Islet of Langerhans (tissue), 1 donor: Measurements from ENCODE around the gene SCAF8.

ENCODE experiments used
- FAIRE-seq: peaks from one replicate; lab custom pipeline; 2011; peaks lifted over from hg19 to GRCh38; lab: Jason Lieb, UNC

Gene SCAF8

DNA sequence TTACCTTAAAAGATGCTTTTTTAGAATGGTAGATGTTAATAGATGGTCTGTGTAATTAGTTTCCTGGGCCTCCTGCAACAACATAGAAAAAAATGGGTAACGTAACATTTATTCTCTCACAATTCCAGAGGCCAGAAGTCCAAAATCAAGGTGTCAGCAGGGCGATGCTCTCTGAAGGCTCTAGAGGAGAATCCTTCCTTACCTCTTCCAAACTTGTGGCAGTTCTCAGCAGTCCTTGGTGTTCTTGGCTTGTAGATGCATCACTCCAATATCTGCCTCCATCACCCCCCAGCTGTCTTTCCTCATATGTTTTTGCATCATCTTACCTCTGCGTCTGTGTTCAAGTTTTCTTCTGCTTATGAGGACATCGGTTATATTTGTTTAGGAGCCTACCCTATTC lies 107.9 kb downstream of the SCAF8 start:
- no peak for FAIRE-seq

GRCh38 chr6:154842833-154843232 lies 109.6 kb downstream of the SCAF8 start:
- FAIRE-seq: peak; percentile 87

DNA sequence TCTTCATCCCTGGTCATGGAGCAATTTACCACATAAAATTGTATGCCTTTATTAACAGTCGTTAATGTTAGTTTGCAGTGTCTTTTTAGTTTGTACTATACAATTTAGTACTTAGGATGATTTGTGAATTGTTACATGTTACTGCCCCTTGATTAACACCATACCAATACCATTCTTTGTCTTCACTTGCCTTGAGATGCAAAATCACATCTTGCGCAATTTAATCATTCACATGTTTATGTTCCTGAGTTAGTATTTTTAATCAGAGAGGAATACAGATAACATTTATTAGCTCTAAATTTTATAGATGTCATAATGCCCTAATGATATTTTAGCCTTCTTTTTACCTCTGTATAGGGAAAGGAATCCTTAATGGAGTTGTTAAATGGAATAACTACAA lies 114.1 kb downstream of the SCAF8 start:
- no peak for FAIRE-seq

DNA sequence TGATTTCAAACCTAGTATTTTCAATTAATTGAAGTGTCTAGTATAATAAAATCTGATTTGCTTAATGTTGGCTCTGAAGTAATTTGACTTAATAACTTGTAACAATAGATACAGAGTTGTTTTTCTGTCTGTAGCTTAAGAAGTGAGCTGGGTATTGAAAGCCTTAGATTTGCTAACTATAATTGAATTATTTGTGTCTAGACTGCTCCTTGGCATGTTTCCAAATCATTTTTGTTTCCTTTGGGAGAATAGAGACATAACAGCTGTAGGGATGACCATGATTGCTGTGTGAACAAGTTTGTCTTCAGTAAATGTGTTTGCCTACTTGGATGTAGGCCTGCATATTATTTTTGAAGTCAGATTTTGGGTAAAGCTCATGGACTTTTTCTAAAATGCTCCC lies 115.4 kb downstream of the SCAF8 start:
- FAIRE-seq: peak; percentile 75

DNA sequence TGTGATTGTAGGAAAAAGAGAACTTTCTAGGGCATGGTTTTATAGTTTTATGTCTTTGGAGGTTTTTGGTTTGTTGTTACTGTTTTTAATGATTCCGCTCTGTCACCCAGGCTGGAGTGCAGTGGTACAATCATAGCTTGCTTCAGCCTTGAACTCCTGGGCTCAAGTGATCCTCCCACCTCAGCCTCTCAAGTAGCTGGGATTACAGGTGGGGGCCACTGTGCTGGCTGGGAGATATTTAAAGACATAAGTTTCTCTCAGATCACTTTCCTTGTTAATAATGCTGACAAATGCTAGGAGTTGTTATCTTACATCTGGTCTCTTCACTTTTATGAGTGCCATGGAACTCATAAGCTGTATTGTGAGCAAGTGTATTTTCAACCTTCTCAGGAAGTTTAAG lies 116.3 kb downstream of the SCAF8 start:
- FAIRE-seq: no peak

DNA sequence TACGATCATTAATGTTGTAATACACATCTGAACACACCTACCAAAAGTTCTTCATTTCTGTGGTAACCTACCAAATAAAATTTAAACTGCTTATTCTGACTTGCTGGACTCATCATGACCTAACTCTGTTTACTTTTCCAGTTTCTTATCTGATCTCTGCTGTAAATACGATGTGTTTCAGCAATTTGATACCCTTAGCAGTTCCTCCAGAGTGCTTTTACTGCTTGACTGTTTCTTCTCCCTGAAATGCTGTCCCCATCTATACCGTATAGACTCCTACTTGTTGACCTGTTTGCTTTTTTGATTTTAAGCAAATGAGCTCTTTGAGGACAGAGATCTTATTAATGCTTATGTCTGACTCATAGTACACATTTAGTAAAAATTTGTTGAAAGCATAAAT lies 119.5 kb downstream of the SCAF8 start:
- FAIRE-seq: peak; percentile 81

- FAIRE-seq: no peak
Measured at GRCh38 chr6:154857529-154857928, 124.3 kb downstream of the SCAF8 start.

- FAIRE-seq: peak; percentile 62
Measured at GRCh38 chr6:154861825-154862224, 128.6 kb downstream of the SCAF8 start.

DNA sequence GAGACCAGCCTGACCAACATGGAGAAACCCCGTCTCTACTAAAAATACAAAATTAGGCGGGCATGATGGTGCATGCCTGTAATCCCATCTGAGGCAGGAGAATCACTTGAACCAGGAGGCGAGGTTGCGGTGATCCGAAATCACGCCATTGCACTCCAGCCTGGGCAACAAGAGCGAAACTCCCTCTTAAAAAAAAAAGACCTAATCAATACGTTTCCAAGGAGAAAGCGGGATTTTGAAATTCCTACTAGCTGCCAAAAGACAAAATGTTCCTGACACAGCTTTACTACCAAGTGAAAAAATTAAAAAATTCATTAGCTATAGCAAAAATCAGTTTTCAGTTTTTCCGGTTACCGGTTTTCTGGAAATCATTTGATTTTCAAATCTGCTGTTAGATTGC lies 129.3 kb downstream of the SCAF8 start:
- no peak for FAIRE-seq

DNA sequence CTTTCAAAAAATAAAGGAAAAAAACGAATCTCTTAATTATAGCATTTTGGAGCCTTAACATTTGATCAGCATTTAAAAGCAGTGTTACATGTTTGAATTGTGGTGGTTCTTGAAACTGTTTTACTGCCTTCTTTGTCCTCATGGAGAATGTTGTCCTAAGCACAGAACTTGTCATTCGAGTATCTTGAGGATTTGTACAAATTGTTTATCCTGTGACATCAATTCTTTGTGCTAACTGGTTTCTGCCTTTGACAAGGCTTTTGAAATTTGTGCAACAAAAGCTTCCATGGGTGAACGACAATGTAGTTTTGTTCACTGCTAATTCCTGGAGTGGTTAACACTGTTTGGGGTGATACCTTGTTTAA lies 130.8 kb downstream of the SCAF8 start:
- FAIRE-seq: no peak

- FAIRE-seq: no peak
Measured at GRCh38 chr6:154865291-154865690, 132.1 kb downstream of the SCAF8 start.

DNA sequence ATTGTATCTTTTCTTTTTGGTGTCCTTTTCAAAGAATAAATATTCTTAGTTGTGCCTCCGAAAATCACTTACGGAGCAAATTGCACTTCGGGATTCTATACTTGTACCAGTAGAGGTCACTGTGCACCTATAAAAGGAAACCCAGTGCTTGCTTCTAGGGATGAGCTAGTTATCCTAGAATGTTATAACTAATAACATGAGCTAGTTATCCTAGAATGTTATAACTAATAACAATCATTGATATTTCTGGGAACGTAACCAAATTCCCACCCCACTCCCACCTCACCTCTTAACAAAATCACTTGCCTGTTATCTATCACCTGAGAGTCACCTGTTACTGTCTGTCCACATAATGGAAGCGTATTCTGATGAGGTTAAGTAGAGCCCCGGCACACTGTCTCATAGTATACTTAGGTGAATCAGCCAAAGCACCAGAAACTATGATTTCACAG lies 135.0 kb downstream of the SCAF8 start:
- FAIRE-seq: peak; percentile 100

DNA sequence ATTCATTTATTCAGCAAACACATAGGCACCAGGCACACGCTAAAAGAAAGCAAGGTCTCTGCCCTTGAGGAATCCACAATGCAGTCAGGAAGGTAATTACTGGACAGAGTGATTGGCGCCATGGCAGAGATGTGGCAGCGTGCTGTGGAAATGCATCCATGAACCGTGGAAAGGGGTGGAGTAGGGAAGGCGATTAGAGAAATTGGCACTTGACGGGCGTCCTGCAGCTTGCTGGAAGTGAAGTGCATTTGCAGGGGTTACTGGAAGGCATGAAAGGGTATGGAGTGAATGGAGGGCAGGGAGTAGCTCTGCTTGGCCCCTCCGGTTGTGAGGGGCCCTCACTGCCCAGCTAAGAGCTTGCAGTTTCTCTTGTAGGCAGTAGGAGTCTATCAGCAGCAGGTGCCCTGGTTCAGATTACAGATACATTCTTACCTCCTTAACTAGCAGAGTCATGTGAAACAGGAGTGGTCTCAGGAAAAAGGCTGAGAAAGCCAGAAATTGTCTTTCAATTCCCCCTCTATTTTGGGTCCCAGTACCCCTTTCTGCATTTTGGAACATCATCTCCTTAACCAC lies 139.4 kb downstream of the SCAF8 start:
- FAIRE-seq: no peak

GRCh38 chr6:154873546-154873945 lies 140.3 kb downstream of the SCAF8 start:
- FAIRE-seq: no peak

DNA sequence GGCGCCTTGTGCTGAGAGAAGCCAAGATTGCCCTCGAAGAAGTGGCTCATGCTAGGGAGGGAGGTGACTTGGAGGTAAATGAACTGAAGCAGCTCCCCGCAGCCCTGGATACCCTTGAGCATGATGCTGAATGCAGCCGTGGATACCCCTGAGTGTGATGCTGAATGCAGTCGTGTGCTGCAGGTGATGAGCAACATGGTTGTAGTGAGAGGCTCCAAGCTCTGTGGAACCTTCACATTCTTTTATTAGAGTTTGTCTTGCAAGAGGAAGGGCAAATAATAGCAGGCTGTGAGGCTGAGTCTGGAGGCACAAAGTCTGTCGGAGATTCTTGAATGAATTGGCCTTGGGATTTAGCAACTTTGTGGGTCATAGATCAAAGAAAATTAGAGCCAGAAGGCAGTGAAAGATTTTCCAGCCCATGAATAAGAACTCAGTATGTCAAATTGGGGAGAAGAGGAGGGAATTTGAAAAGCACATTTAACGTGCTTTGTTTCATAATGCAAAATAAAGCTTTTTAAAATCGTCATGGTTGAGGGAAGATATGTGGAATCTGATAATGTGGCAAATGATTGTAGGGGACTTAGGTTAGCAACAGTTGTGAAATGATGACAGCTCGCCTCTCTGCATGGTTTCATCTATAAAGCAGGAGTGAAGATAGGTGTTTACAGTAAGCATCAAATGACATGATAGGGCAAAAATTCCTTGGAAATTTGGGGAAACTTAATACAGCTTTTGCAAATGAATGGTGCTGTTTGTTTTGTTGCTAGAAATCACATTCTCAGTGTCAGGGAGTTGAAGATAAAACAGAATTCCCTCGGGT lies 141.8 kb downstream of the SCAF8 start:
- no peak for FAIRE-seq

DNA sequence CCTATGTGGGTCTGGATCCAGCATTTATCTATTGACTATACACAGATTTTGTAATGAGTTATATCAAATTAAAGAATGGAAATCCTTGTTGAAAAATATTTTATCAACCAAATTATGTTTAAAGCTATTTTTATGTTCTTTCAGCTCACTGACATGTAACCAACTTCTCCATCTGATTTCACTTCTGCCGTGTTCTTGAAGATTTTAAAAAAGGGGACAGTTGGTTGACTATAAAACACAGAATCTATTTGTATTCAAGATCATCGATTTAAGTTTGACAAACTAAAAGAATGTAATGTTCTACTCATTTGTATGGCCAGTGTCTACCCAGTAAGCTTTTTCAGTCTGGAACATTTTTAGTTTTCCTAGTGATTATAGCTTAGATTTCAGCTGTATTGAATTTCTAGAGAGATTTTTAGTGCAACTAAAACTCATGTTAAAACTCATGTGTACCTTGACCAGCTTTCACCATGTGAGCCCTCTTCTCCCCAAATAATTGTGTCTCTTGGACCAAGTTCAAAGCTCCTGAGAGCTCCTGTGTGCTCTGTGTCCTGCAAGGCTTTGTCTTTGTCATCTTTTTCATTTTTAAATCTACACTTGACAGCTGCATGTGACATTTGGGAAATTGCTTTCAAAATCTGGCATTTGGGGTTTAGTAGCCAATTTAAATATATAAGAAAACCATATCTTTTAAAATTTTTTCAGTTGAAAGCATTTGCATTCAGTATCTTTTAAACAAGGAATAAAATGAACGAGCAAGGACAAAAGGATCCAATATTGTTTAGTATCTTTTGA lies 143.5 kb downstream of the SCAF8 start:
- no peak for FAIRE-seq

GRCh38 chr6:154878871-154879491 lies 145.8 kb downstream of the SCAF8 start:
- no peak for FAIRE-seq

DNA sequence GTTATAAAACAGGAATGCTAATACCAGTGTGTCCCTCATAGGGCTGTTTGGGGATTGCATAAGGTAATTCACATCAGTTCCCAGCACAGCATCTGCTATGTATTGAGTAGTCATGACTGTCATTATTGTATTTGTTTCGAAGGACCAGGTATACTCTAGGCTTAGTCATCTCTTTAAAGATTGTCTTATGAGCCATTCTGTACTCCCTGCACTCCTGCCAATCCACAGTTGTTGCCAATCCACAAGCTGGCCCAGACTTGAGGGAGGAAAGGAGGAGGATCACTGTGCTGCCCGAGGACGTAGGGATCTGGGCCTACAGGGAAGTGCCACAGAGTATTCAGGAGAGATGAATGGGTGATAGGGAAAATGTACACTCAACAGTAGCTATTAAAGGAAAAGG lies 148.9 kb downstream of the SCAF8 start:
- FAIRE-seq: no peak
